Measurements from ENCODE around the gene TOMM22. TPM values are rescaled to one million over a fixed set of nuclear protein-coding genes. Genes with fewer than 3 reads are reported as not detected.

TOMM22 gene
- total and polyA plus RNA-seq, 2 experiments from 2014 or later = 84.0 to 131 TPM

GRCh38 chr22:38712486-38713207 is 30.9 kb downstream of the TOMM22 start (continued):
- TF ChIP-seq, protein P1, sequence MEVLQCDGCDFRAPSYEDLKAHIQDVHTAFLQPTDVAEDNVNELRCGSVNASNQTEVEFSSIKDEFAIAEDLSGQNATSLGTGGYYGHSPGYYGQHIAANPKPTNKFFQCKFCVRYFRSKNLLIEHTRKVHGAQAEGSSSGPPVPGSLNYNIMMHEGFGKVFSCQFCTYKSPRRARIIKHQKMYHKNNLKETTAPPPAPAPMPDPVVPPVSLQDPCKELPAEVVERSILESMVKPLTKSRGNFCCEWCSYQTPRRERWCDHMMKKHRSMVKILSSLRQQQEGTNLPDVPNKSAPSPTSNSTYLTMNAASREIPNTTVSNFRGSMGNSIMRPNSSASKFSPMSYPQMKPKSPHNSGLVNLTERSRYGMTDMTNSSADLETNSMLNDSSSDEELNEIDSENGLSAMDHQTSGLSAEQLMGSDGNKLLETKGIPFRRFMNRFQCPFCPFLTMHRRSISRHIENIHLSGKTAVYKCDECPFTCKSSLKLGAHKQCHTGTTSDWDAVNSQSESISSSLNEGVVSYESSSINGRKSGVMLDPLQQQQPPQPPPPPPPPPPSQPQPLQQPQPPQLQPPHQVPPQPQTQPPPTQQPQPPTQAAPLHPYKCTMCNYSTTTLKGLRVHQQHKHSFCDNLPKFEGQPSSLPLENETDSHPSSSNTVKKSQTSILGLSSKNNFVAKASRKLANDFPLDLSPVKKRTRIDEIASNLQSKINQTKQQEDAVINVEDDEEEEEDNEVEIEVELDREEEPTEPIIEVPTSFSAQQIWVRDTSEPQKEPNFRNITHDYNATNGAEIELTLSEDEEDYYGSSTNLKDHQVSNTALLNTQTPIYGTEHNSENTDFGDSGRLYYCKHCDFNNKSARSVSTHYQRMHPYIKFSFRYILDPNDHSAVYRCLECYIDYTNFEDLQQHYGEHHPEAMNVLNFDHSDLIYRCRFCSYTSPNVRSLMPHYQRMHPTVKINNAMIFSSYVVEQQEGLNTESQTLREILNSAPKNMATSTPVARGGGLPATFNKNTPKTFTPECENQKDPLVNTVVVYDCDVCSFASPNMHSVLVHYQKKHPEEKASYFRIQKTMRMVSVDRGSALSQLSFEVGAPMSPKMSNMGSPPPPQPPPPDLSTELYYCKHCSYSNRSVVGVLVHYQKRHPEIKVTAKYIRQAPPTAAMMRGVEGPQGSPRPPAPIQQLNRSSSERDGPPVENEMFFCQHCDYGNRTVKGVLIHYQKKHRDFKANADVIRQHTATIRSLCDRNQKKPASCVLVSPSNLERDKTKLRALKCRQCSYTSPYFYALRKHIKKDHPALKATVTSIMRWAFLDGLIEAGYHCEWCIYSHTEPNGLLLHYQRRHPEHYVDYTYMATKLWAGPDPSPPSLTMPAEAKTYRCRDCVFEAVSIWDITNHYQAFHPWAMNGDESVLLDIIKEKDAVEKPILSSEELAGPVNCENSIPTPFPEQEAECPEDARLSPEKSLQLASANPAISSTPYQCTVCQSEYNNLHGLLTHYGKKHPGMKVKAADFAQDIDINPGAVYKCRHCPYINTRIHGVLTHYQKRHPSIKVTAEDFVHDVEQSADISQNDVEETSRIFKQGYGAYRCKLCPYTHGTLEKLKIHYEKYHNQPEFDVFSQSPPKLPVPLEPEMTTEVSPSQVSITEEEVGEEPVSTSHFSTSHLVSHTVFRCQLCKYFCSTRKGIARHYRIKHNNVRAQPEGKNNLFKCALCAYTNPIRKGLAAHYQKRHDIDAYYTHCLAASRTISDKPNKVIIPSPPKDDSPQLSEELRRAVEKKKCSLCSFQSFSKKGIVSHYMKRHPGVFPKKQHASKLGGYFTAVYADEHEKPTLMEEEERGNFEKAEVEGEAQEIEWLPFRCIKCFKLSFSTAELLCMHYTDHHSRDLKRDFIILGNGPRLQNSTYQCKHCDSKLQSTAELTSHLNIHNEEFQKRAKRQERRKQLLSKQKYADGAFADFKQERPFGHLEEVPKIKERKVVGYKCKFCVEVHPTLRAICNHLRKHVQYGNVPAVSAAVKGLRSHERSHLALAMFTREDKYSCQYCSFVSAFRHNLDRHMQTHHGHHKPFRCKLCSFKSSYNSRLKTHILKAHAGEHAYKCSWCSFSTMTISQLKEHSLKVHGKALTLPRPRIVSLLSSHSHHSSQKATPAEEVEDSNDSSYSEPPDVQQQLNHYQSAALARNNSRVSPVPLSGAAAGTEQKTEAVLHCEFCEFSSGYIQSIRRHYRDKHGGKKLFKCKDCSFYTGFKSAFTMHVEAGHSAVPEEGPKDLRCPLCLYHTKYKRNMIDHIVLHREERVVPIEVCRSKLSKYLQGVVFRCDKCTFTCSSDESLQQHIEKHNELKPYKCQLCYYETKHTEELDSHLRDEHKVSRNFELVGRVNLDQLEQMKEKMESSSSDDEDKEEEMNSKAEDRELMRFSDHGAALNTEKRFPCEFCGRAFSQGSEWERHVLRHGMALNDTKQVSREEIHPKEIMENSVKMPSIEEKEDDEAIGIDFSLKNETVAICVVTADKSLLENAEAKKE (CRISPR knock-in tag; IDR thresholded peaks at IDR 0.05) = no peak
- TF ChIP-seq ZNF114 (CRISPR knock-in tag; IDR thresholded peaks at IDR 0.05) = no peak

- peaks cover 36% of the 10 kb centered on the region for H3K4me1 ChIP-seq (ENCODE audit: insufficient read depth)
- Mint-ChIP-seq H3K36me3 (ENCODE audit: low read depth) (peaks cover 38% of the 10 kb centered on the region), H3K9me3 (no peaks in the 10 kb centered on the region), H3K4me1 (peaks cover 51% of the 10 kb centered on the region), H3K4me3 (no peak overlapping the region; the same call in 2 of the 3 replicates), H3K27me3 (ENCODE audit: insufficient read depth, low read depth, poor library complexity) (peaks cover 7% of the 10 kb centered on the region), H3K27ac (0 out of 2 replicates have a peak overlapping the region, but pooled peaks have one; percentile 83)
- no peak overlapping the region for H3K4me3 ChIP-seq
- H2AFZ ChIP-seq = no peak overlapping the region
- H3K9me2 ChIP-seq (ENCODE audit: insufficient read depth) = no peaks in the 10 kb centered on the region
- peak overlapping the region; percentile 79; the same call in 1 of the 2 replicates for H3K27ac ChIP-seq (ENCODE audit: low read depth)
- ATAC-seq (peak; percentile 29), DNase-seq (ENCODE audit: low spot score) (peak; percentile 24)
- no peak overlapping the region for H3K4me2 ChIP-seq
- 0 out of 2 replicates have a peak, but pooled peaks cover 4% of the 10 kb centered on the region for H3F3A ChIP-seq (replicated peaks; ENCODE audit: low read depth)
- H4K20me1 ChIP-seq (replicated peaks; ENCODE audit: insufficient read depth) = peaks cover 60% of the 10 kb centered on the region
- peaks cover 69% of the 10 kb centered on the region for H3K79me2 ChIP-seq (replicated peaks; ENCODE audit: insufficient read depth)
- H3K36me3 ChIP-seq (ENCODE audit: insufficient read depth) = peaks cover 22% of the 10 kb centered on the region; the same call in 1 of the 2 replicates
- no peaks in the 10 kb centered on the region for H3K27me3 ChIP-seq (ENCODE audit: insufficient read depth)
- TF ChIP-seq STAT1 (IDR thresholded peaks at IDR 0.05; ENCODE audit: unreplicated experiment) = no peak
- TF ChIP-seq ZNF114 (CRISPR knock-in tag; IDR thresholded peaks at IDR 0.05) = no peak
- no peak for TF ChIP-seq CREB1 (CRISPR knock-in tag; IDR thresholded peaks at IDR 0.05; ENCODE audit: low read depth)
- TF ChIP-seq EZH2phosphoT487 (IDR thresholded peaks at IDR 0.05; ENCODE audit: unreplicated experiment) = no peak
- TF ChIP-seq, protein P1 (CRISPR knock-in tag; IDR thresholded peaks at IDR 0.05) = no peak
- no peak for TF ChIP-seq POLR2AphosphoS5 (IDR thresholded peaks at IDR 0.05; ENCODE audit: low read depth)
Observed at GRCh38 chr22:38713921-38714320, 32.2 kb downstream of the TOMM22 start.

All from GM23338 (cell line).